ENCODE results near the gene MYRIP. TPM values are rescaled to one million over a fixed set of nuclear protein-coding genes. Genes with fewer than 3 reads are reported as not detected.

Gene MYRIP
- total RNA-seq, 6 donors from 2014 or later: 0.55 to 4.3 (median 2.1) TPM; not detected in 1

DNA sequence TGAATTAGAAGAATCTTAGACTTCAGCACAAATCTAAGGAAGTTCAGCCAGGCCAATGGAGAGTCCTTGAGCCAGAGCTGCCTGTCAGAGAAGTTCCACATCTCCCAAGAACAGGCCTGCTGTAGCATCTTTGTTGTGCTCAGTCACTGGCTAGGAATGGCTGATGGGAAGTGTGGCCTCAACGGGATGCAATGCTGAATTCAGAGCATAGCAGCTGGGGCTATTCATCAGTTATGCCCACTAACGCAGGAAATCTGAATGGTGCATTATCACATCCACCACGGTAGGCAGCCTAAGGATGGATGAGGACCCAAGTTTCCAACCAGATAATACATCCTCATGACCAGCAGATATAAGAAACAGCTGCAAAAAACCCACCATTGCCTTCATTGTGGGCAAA, 496.9 kb downstream of the MYRIP start:
- WGBS, 2 donors: 90% methylated on average over 3 of the region's 3 CpGs; no CpG with 5 or more reads in 1 of the 2 donors
- Histone ChIP-seq H3K27ac (no peak overlapping the region), H3K27me3 (no peaks in the 10 kb centered on the region), H3K9me3 (no peaks in the 10 kb centered on the region), H3K4me1 (peaks cover 7 to 17% (median 13%) of the 10 kb centered on the region in 4 donors), H3K36me3 (peaks cover 0 to 5% (median 1%) of the 10 kb centered on the region in 4 donors), H3K4me3 (no peak overlapping the region)
- no peak for ATAC-seq (ENCODE audit: low FRiP score in 2 of 2)
- no peak for DNase-seq
- TF ChIP-seq POLR2A (IDR thresholded peaks at IDR 0.05) (no peak), CTCF (IDR thresholded peaks at IDR 0.05) (no peak), EP300 (IDR thresholded peaks at IDR 0.05) (no peak), POLR2AphosphoS5 (IDR thresholded peaks at IDR 0.05) (no peak)

DNA sequence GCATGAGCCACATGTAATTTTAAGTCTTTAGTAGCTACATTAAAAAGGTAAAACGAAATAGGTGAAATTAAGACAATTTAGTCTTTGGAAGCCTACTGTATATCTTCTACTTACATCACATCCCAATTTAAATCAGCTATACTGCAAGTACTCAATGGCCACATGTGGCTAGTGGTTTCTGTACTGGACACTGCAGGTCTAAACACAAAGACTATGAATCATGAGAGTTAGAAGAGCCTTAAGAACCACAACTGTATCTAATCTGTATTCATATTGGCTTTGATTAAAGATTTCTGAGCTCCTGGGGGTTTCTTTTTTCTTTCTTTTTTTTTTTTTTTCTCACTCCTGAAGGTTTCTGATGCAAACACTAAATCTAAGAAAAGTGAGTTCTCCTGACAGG, 497.8 kb downstream of the MYRIP start:
- TF ChIP-seq EP300 (IDR thresholded peaks at IDR 0.05) (no peak), POLR2AphosphoS5 (IDR thresholded peaks at IDR 0.05) (no peak), POLR2A (IDR thresholded peaks at IDR 0.05) (no peak), CTCF (IDR thresholded peaks at IDR 0.05) (no peak)
- DNase-seq (no peak), ATAC-seq (ENCODE audit: low FRiP score in 2 of 2) (no peak)
- Histone ChIP-seq H3K4me3 (no peak overlapping the region), H3K36me3 (peaks cover 6 to 14% (median 9%) of the 10 kb centered on the region in 4 donors), H3K27ac (no peak overlapping the region), H3K9me3 (no peaks in the 10 kb centered on the region), H3K27me3 (no peaks in the 10 kb centered on the region), H3K4me1 (peaks cover 15 to 25% (median 21%) of the 10 kb centered on the region in 4 donors)
- WGBS, 2 donors: 79 to 97% methylated on average over 1 of the region's 1 CpG

DNA sequence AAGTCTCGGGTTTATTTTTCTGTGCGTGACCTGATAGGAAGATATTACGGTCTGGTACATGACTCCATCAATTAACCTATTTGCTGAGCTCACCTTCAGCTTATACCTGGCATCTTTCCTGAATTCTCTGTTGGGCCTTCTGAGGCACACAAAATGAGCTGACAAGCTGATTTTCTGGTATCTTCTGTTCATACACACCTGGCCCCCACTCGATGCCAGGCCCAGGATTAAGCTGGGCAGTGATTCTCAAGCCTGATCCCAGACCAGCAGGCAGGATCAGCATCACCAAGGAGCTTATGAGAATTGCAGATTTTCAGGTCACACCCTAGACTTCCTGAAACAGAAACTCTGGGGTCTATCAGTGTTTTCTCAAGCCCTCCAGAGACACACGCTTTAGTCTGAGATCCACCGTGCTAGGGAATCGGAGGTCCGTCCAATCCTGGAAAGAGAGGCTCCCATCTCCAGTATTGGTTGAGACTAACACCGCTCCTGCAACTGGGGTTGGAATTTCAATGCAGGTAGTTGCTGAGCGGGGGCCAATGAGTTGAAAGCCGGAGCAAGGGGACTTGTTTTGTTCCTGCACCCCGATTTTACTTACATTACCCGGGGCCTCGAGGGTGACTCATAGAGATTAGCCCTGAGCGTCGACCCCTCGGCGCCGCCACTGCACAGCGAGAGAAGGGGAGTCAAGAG, 499.5 kb downstream of the MYRIP start:
- TF ChIP-seq CTCF (IDR thresholded peaks at IDR 0.05) (no peak), EP300 (IDR thresholded peaks at IDR 0.05) (no peak), POLR2A (IDR thresholded peaks at IDR 0.05) (no peak), POLR2AphosphoS5 (IDR thresholded peaks at IDR 0.05) (no peak)
- no peak for ATAC-seq (ENCODE audit: low FRiP score in 2 of 2)

DNA sequence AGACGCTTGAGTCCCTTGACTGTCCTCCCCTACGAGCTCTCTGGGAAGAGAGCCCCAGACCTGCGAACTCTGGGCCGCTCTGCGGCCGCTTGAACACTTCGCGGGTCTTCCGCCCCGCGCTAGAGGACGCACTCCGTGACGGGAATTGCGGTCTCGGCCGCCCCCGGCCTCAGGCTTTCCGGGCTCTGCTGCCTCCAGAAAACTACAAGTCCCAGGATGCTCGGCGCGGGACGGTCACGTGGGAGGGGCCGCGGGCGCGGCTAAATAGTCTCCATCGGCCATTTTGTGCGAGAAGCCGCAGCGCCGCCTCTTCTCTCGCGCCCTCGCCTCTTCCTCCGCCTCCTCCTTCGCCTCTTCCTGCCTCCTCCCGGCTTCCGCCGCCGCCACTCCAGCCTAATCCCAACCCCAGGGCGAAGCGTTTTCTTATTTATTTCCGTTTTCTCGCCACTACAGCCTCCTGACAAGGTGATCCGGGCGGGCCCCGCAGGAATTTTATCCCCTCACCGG, 500.1 kb downstream of the MYRIP start, which contains the start of gene EIF1B:
Gene EIF1B, plus strand, starts transcription at position 290 of the 507 bp plus-strand sequence. CDS start 235 bp downstream, outside the sequence.
- Histone ChIP-seq H3K36me3 (peaks cover 18 to 36% (median 19%) of the 10 kb centered on the region in 4 donors), H3K4me3 (peak within 1 kb of the TSS; percentile 79 to 98 (median 93)), H3K27me3 (no peaks in the 10 kb centered on the region), H3K9me3 (no peaks in the 10 kb centered on the region), H3K27ac (peak within 1 kb of the TSS; percentile 96 to 99 (median 98)), H3K4me1 (peaks cover 22 to 45% (median 38%) of the 10 kb centered on the region in 4 donors)
- ATAC-seq (ENCODE audit: low FRiP score in 2 of 2): peak; percentile 99
- 0 to 1% methylated on average over 21 to 50 of the region's 50 CpGs for WGBS, 2 donors
- peak; percentile 82 to 95 (median 90) for TF ChIP-seq CTCF (IDR thresholded peaks at IDR 0.05)
- TF ChIP-seq POLR2A (IDR thresholded peaks at IDR 0.05): peak; percentile 52 to 99 (median 94)
- peak; percentile 93 to 97 for TF ChIP-seq POLR2AphosphoS5 (IDR thresholded peaks at IDR 0.05)
- TF ChIP-seq EP300 (IDR thresholded peaks at IDR 0.05): peak in 1 of 4 donors; percentile 5
- peak; percentile 98 to 99 for DNase-seq

More for the DNA sequence above, 499.5 kb downstream of the MYRIP start:
- Histone ChIP-seq H3K4me3 (peak overlapping the region; percentile 31 to 98 (median 86)), H3K9me3 (no peaks in the 10 kb centered on the region), H3K27me3 (no peaks in the 10 kb centered on the region), H3K27ac (peak overlapping the region; percentile 96 to 99 (median 98)), H3K36me3 (peaks cover 18 to 31% (median 19%) of the 10 kb centered on the region in 4 donors), H3K4me1 (peaks cover 22 to 40% (median 35%) of the 10 kb centered on the region in 4 donors)
- 29 to 55% methylated on average over 11 to 20 of the region's 20 CpGs for WGBS, 2 donors
- DNase-seq: no peak

Small RNA genes lying within 50 kb of the gene (small RNA-seq; reads per million reads assigned to genes)
- 0 reads per million in 4 donors for gene RF00264
- 0 reads per million in 4 donors for gene RN7SL411P
- 0 reads per million in 4 donors for gene RNU4-56P
